ENCODE results near the gene RPS21. TPM values are rescaled to one million over a fixed set of nuclear protein-coding genes. Genes with fewer than 3 reads are reported as not detected.
"Not testable (repeated sequence)": the region's sequence is repeated elsewhere in the genome, so short reads cannot be mapped to it uniquely, and the experiment has no call there.

RPS21 gene
- total RNA-seq, 2 donors from 2014 or later: 1,359 to 1,579 TPM

DNA sequence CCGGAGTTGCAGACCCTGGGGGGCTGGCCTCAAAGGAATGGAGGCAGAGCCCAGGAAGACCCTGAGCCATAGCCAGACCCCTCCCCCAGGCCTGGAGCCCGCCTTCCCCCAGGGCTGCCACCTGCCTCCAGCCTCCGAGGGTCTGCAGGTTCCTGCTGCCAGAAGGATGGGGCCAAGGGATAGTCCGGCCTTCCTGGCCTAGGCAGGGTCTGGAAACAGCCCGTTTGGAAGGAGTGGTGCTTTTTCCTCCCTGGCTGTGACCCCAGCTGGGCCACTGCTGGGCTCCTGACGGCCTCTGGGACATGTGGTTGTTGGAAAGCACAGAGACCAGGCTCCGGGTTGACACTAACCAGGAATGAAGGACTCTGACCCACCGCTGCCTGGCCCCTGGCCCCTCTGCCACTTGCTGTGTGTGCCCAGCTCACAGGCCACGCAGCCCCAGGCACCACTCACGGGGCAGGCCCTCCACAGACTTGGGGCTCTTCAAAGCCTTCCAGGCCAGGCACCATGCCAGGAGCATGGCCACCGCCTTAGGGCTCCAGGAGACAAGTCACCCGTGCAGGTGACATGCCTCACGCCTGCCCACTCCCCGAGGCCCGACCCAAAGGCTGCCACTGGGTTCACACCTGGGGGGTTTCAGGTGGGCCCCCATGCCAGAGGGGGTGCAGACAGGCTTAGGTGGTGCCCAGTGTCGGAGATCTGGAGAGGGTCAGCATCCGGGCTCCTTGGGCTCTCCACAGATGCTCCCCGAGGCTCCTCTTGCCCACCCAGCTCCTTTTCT is 15.9 kb upstream of the RPS21 start:
- Histone ChIP-seq H3K36me3 (no peaks in the 10 kb centered on the region), H3K4me1 (peaks cover 18% of the 10 kb centered on the region), H3K9me3 (no peaks in the 10 kb centered on the region), H3K4me3 (no peak overlapping the region), H3K27me3 (peaks cover 30% of the 10 kb centered on the region), H3K27ac (peak overlapping the region; percentile 28), H3K9ac (ENCODE audit: low read depth in 2 of 2, low read length in 2 of 2) (peak overlapping the region in 1 of 2 donors; percentile 12)
- intact Hi-C loops (cut with DNase I): no loop called here
- TF ChIP-seq, protein P1, sequence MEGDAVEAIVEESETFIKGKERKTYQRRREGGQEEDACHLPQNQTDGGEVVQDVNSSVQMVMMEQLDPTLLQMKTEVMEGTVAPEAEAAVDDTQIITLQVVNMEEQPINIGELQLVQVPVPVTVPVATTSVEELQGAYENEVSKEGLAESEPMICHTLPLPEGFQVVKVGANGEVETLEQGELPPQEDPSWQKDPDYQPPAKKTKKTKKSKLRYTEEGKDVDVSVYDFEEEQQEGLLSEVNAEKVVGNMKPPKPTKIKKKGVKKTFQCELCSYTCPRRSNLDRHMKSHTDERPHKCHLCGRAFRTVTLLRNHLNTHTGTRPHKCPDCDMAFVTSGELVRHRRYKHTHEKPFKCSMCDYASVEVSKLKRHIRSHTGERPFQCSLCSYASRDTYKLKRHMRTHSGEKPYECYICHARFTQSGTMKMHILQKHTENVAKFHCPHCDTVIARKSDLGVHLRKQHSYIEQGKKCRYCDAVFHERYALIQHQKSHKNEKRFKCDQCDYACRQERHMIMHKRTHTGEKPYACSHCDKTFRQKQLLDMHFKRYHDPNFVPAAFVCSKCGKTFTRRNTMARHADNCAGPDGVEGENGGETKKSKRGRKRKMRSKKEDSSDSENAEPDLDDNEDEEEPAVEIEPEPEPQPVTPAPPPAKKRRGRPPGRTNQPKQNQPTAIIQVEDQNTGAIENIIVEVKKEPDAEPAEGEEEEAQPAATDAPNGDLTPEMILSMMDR (IDR thresholded peaks at IDR 0.05): no peak
- DNase-seq: no peak

DNA sequence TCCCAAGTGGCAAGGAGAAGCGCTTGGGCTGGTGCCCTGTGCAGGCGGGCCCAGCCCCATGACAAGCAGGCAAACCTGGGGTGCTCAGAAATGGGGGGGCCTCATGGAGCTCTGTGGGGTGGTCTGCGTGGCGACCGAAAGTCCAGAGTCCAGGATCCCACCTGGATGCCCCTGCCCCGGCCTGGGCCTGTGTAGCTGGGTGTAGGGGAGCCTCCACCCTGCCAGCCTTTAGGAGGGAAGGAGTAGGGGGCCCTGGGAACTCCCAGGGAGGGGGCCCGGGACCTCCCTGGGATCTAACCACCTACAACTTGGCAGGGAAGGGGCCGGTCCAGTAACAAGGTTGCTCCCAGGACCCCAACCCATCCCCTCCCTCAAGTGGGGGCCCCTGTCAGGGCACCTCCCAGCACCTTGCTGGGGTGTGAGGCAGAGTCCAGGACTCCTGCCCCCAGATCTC is 15.3 kb upstream of the RPS21 start:
- no peak for DNase-seq
- peaks cover 25% of the 10 kb centered on the region for H3K27me3 ChIP-seq
- H3K36me3 ChIP-seq: no peaks in the 10 kb centered on the region
- no peak overlapping the region for H3K9ac ChIP-seq (ENCODE audit: low read depth in 2 of 2, low read length in 2 of 2)
- no peaks in the 10 kb centered on the region for H3K9me3 ChIP-seq
- H3K27ac ChIP-seq: no peak overlapping the region
- H3K4me1 ChIP-seq: peaks cover 14% of the 10 kb centered on the region
- intact Hi-C loops (cut with DNase I): no loop called here
- TF ChIP-seq, protein P1 (IDR thresholded peaks at IDR 0.05): no peak
- H3K4me3 ChIP-seq: no peak overlapping the region

DNA sequence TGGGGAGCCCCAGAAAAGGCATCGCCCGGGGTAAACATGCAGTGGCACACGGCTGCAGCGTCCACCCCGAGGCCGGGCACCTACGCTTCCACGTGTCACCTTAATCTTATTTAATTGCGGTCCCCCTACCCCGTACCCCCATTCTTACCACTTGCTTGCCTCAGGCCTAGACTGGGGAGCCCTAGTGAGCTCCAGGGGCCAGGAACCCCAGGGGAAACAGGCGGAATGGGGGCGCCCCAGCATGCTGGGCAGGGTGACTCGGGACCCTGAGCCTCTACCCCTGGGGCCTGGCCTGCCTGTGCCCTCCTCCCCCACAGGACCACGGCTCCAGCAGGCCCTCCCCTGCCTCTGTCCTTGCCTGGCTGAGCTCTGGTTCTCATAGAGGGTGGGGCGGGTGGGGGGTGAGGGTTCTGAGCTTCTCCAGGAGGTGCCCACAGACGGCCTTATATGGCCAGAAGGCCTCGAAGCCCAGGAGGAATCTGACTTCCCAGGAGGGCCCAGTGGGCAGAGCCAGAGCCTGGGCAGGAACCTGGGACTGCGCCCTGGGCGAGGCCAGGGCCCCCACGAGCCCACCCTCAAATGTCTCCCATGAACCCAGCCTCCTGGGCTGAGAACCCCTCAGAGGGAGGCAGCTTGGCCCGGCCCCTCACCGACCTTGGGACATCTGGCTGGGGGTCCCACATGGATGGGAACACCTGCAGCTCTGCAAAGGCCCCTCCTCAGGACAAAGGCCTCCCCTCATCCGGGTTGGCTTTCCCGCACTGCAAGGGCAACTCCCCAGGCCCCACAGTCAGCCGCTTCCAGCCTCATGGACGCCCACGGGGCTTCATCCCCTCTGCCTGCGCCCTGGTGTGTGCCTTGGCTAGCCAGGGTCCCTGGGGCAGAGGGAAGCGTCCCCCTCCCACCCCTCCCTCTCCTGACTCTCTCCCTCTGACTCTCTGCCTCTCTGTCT is 14.6 kb upstream of the RPS21 start:
- peaks cover 25% of the 10 kb centered on the region for H3K27me3 ChIP-seq
- peaks cover 14% of the 10 kb centered on the region for H3K4me1 ChIP-seq
- no peak overlapping the region for H3K27ac ChIP-seq
- H3K9ac ChIP-seq (ENCODE audit: low read depth in 2 of 2, low read length in 2 of 2): no peak overlapping the region
- intact Hi-C loops (cut with DNase I): no loop called here
- TF ChIP-seq, protein P1 (IDR thresholded peaks at IDR 0.05): no peak
- no peak for DNase-seq
- H3K9me3 ChIP-seq: no peaks in the 10 kb centered on the region
- no peak overlapping the region for H3K4me3 ChIP-seq
- H3K36me3 ChIP-seq: no peaks in the 10 kb centered on the region

DNA sequence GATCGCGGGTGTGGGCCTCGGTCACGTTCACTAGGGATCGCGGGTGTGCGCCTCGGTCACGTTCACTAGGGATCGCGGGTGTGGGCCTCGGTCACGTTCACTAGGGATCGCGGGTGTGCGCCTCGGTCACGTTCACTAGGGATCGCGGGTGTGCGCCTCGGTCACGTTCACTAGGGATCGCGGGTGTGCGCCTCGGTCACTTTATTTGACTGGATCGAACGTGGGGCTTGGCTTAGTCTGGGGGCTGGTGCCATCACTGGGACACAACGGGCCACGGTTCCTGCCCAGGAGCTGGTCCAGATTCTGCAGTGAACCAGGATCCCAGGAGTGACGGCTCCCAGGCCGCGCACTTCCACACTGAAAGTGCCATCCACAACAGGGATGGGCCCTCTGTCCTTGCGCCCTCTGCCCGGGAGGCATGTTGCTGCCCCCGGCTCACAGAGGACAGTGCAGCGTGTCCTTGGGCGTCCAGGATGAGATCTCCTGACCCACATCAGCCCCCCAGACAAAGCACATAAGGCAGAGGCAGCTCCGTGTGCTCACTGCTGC is 13.2 kb upstream of the RPS21 start:
- H3K4me3 ChIP-seq; H3K4me1 ChIP-seq; intact Hi-C loops (cut with DNase I); H3K9me3 ChIP-seq; DNase-seq; H3K36me3 ChIP-seq: not testable (repeated sequence)
- peaks cover 11% of the 10 kb centered on the region for H3K27me3 ChIP-seq
- H3K27ac ChIP-seq: peak overlapping the region; percentile 27
- H3K9ac ChIP-seq (ENCODE audit: low read depth in 2 of 2, low read length in 2 of 2): peak overlapping the region in 1 of 2 donors; percentile 26

DNA sequence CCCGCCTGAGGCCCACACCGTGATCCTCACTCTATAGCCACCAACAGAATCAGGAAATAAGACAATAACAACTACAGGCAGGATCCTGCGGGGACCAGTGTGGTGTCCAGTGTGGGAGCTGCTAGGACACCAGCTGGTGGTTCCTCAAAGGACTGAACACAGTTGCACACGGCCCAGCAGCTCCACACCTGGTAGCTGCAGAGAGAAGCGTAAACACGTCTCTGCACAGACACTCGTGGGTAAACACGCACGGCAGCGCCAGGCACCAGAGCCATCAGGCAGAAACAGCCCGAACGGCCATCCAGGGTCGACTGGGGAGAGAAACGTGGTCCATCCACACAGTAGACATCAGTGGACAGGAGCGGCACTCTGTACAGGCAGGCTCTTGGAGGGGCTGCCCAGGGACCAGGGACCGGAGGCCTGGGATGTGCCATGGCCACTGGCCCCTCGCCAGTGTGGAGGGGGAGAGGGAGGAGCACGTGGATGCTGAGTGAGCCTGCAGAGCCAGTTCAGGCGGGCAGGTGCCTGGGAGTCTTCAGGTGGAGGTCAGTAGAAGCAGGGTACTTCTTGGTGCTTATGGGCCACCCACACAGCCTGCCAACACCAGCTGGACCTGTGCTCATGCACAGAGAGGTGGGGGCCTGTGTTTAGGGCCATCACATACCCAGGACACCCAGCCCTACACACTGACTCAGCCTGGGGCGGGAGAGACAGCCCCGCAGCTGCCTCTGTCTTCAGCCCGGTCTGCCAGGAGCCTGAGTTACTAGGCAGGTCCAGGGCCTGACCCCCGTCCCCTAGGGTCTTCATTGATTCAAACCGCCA is 12.4 kb upstream of the RPS21 start:
- no peak for DNase-seq
- Histone ChIP-seq H3K9me3 (no peaks in the 10 kb centered on the region), H3K4me3 (no peak overlapping the region), H3K4me1 (no peaks in the 10 kb centered on the region), H3K27me3 (peaks cover 3% of the 10 kb centered on the region), H3K9ac (ENCODE audit: low read depth in 2 of 2, low read length in 2 of 2) (no peak overlapping the region), H3K36me3 (no peaks in the 10 kb centered on the region), H3K27ac (peak overlapping the region; percentile 27)
- intact Hi-C loops (cut with DNase I): no loop called here
- TF ChIP-seq, protein P1 (IDR thresholded peaks at IDR 0.05): no peak
